ENCODE measurements around the gene TEPSIN. TPM values are rescaled to one million over a fixed set of nuclear protein-coding genes. Genes with fewer than 3 reads are reported as not detected.

TEPSIN gene, protein sequence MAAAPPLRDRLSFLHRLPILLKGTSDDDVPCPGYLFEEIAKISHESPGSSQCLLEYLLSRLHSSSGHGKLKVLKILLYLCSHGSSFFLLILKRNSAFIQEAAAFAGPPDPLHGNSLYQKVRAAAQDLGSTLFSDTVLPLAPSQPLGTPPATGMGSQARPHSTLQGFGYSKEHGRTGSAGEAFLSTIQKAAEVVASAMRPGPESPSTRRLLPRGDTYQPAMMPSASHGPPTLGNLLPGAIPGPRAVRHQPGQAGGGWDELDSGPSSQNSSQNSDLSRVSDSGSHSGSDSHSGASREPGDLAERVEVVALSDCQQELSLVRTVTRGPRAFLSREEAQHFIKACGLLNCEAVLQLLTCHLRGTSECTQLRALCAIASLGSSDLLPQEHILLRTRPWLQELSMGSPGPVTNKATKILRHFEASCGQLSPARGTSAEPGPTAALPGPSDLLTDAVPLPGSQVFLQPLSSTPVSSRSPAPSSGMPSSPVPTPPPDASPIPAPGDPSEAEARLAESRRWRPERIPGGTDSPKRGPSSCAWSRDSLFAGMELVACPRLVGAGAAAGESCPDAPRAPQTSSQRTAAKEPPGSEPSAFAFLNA
- polyA plus RNA-seq (ENCODE audit: insufficient read length in 10 of 10) = 10 to 100 TPM in 9 of 10 donors, 1 to 10 TPM in 1; 7.7 to 14.8 (median 11.6) TPM
- long read RNA-seq, donor 1 = 0 reads
- long read RNA-seq, donor 2, partial matches to known transcripts = 0 of 2 reads
- long read RNA-seq, donor 2, other reads (novel, unspliced or antisense) = 0 of 2 reads
- long read RNA-seq, donor 3 = 0 reads
- long read RNA-seq, donor 4, partial matches to known transcripts = 0 of 2 reads
- long read RNA-seq, donor 4, other reads (novel, unspliced or antisense) = 0 of 2 reads
- long read RNA-seq, donor 5 = 0 reads
- long read RNA-seq, donor 6, partial matches to known transcripts = 0 of 1 reads
- long read RNA-seq, donor 6, other reads (novel, unspliced or antisense) = 0 of 1 reads
- long read RNA-seq, donor 7, partial matches to known transcripts = 0 of 2 reads
- long read RNA-seq, donor 7, other reads (novel, unspliced or antisense) = 0 of 2 reads
- long read RNA-seq, donor 8 = 0 reads
- long read RNA-seq, donor 9 = 0 reads

DNA sequence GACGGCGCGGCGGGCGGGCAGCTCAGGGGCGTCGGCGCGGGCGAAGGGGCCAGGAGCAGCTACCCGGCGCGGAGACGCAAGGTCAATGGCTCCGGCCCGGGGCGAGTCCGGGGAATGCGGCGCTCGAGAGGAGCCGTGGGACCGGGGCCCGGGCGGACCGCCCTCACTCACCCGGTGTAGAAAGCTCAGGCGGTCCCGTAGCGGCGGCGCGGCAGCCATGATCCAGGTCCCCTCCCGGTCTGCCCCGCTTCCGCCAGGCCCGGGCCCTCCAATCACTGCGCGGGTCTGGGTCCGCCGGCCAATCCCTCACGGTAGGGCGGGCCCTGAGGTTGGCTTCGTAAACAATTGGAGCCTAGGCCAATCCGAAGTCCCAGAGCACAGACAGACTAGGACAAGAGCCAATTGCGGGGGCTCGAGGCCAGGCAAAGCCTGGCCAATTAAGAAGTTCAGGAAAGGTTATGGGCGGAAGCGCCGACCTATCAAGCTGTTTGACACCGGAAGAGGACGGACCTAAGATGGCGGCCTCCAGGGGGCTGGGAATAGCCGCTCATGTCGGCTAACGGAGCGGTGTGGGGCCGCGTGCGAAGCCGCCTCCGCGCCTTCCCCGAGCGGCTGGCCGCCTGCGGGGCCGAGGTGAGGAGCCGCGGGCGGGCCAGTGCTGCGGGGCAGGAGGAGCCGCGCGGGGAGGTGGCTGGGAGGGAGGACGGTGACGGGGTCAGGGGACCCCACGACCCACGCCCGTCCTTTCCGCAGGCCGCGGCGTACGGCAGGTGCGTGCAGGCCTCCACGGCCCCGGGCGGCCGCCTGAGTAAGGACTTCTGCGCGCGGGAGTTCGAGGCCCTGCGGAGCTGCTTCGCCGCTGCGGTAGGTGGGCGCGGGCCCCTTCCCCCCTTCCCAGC is at the start of gene TEPSIN, which contains the start of gene NDUFAF8:
TSS of gene TEPSIN (minus strand) at position 241 of the 899 bp plus-strand sequence. CDS start at position 219, 22 bp downstream.
TSS of gene NDUFAF8 (plus strand) at position 504 of the 899 bp plus-strand sequence. CDS start at position 550, 46 bp downstream.
- peak; percentile 100 for DNase-seq

- no peak for DNase-seq
Measured at GRCh38 chr17:81287741-81288430, 49.0 kb upstream of the TEPSIN start.

DNA sequence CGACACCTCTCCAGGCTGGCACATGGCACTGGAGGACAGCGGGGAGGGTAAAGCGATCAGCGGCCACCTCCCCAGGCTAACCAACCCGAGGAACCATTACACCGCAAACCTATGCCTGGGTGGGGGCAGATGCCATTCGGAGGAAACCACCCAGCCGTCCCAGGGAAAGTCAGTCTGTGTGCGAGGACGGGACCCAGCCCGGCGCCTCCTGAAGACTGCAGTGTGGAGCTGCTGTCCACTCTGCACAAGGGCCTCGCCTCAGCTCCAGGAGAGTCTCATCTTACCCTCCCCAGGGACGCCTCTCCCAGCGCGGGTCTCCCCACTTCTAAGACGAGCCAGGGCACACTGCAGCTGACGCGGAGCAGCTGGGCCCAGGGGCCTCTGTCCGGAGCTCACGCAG is 48.3 kb upstream of the TEPSIN start:
- DNase-seq = peak in 2 of 3 donors; percentile 32 to 34

- DNase-seq = peak in 1 of 3 donors; percentile 25
Measured at GRCh38 chr17:81286491-81287145, 47.8 kb upstream of the TEPSIN start.

- DNase-seq = no peak
Measured at GRCh38 chr17:81285894-81286293, 47.0 kb upstream of the TEPSIN start.

- DNase-seq = peak; percentile 19 to 88 (median 71)
Measured at GRCh38 chr17:81285179-81285878, 46.5 kb upstream of the TEPSIN start.

DNA sequence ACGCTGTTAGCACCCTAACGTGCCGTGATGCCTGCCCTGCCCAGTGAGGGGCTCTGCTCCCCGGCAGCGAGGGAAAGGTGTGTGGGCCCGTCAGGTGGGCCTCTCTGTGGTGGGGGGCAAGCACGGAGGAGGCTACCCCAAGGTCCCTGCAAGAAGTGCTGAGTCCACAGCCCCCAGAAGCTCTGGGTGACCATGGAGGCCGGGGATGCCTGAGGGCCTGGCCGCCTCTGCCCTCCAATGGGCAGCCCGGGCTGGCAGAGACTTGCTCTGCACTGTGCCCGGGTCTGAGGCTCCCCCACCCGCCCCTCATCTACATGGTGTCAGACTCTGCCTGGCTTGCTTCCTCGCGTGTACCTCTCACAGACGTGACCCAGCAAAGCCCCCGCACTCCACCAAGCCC is 44.0 kb upstream of the TEPSIN start:
- no peak for DNase-seq

- DNase-seq = no peak
Measured at GRCh38 chr17:81282141-81282540, 43.3 kb upstream of the TEPSIN start.

GRCh38 chr17:81280571-81280970 is 41.7 kb upstream of the TEPSIN start:
- DNase-seq = no peak

- no peak for DNase-seq
Measured at GRCh38 chr17:81279278-81280275, 40.7 kb upstream of the TEPSIN start.

DNA sequence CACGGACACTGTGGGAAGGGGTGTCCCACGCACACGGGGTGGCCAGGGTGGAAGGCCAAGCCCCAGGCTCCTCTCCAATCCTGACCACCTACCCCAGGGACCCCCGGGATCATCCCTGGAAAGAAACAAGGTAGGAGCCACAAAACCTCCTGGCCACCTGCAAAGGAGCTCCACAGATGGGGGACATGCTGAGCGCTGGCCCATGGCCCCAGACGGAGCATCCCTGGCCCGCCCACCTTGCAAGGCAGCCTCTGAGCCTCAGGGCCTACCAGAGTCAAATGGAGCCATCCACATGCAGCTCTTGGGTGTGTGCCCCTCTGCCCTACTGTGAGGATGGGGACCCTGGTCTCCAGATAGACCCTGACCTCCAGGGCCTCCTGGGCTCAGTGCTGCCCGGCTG is 40.0 kb upstream of the TEPSIN start:
- no peak for DNase-seq

DNA sequence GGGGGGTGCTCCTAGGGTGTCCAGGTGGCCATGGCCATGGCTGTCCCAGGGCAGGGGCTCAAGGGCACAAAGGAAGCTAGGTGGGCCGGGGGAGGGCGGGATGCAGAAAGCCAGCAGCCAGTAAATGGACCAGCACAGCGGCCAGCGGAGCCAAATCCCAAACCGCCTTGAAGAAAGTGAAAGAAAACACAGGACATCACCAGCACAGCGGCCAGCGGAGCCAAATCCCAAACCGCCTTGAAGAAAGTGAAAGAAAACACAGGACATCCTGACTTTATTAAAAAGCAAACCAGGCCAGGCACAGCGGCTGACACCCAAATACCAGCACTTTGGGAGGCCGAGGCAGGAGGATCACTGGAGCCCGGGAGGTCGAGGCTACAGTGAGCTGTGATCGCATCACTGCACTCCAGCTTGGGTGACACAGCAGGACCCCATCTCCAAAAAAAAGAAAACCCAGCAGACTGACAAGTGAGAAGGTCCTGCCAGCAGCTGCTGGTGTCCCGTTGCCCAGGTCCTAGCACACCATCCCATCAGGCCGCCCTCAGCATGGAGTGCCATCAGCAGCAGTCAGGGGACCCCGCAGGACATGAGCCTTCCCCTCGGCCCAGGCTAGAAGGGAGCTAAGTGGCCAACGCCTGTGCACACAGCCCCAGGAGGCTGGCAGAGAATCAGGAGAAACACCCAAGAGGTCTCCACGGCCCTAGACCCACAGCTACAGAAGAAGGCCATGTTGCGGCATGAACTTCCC is 39.3 kb upstream of the TEPSIN start:
- peak in 1 of 3 donors; percentile 36 for DNase-seq

- DNase-seq = peak in 2 of 3 donors; percentile 50 to 54
Measured at GRCh38 chr17:81277421-81277820, 38.6 kb upstream of the TEPSIN start.

DNA sequence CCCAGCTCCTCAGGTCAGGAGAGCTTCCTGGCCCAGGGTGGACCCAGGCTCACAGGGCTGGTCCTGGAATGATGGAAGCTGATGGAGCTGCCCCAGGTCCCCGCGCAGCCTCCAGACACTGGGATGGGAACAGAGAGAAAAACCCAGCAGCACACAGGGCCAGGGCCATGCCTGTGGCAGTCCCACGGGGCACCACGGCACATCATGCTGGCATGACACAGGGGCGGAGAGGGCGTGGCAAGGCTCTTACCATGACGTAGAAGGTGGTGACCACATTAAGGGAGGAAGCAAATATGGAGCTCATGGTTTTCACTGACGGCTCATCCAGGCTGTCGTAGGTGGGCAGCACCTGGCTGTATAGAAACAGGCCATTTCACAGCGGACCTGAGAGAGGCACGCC is 37.9 kb upstream of the TEPSIN start:
- no peak for DNase-seq

- DNase-seq = no peak
Measured at GRCh38 chr17:81274471-81274855, 35.6 kb upstream of the TEPSIN start.

DNA sequence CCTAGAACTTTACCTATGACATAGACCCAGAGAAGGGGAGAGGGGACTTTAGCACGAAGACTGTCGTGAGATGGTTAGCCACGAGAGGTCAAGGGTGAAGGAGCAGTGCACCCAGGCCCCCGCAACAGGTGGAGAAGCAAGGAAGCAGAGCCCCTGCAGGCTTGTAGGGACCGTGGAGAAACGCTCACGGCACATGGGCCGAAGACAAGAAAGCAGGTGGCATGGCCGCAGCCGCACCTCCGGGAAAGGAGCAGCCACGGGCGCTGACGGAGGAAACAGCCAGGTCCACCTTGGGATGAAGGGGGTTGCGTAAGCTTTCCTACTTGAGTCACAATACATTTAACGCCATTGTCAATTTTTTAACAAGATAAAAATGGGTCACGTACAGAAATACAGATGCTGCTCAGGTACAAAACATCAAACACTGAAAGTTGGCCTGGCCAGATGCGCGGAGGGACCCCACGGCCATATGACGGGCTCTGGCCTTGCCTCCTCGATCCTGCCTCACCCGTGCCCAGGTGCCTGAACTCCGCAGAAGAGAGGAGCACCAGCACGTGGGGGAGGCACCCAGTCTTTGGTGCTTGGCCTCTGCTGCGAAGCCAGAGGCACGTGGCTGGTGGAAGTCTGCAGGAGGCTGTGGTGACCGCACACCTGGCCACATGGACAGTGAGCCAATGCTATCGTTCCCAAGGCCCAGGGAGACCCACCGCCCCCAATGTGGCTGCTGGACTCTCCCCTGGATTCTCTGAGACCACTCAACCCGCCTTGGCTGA is 35.0 kb upstream of the TEPSIN start:
- no peak for DNase-seq

Measured in muscle of back (tissue), 13 donors.